GM20431 (cell line): ENCODE measurements around the gene L3MBTL1.

Experiments
- in situ Hi-C: fragments of 300-500 bp; cut with MseI, MboI; formaldehyde crosslinking; loops from one replicate; pipeline ENCODE4 v1.15.0; 2020; ENCODE audit warnings: low sequenced_read_pairs; ENCODE audit not compliant: unreplicated experiment

Gene L3MBTL1

GRCh38 chr20:43533060-43533459 lies 25.6 kb downstream of the L3MBTL1 start:
- in situ Hi-C loops = loop anchor here (25.0 kb wide), 1 partner anchor 554 kb away; no protein-coding TSS in a partner anchor

GRCh38 chr20:43534016-43534415 lies 26.5 kb downstream of the L3MBTL1 start:
- in situ Hi-C loops = loop anchor here (25.0 kb wide), 1 partner anchor 553 kb away; no protein-coding TSS in a partner anchor

- in situ Hi-C loops = loop anchor here (25.0 kb wide), 1 partner anchor 552 kb away; no protein-coding TSS in a partner anchor
Measured at GRCh38 chr20:43534791-43535350, 27.4 kb downstream of the L3MBTL1 start.

GRCh38 chr20:43535370-43536004 lies 28.0 kb downstream of the L3MBTL1 start:
- in situ Hi-C loops = loop anchor here (25.0 kb wide), 1 partner anchor 552 kb away; no protein-coding TSS in a partner anchor

- in situ Hi-C loops = loop anchor here (25.0 kb wide), 1 partner anchor 551 kb away; no protein-coding TSS in a partner anchor
Measured at GRCh38 chr20:43536041-43536816, 28.7 kb downstream of the L3MBTL1 start.

- in situ Hi-C loops = loop anchor here (25.0 kb wide), 1 partner anchor 550 kb away; no protein-coding TSS in a partner anchor
Measured at GRCh38 chr20:43536817-43537440, 29.4 kb downstream of the L3MBTL1 start.

- in situ Hi-C loops = loop anchor here (25.0 kb wide), 1 partner anchor 549 kb away; no protein-coding TSS in a partner anchor
Measured at GRCh38 chr20:43537921-43538877, 30.7 kb downstream of the L3MBTL1 start.

- in situ Hi-C loops = loop anchor here (25.0 kb wide), 1 partner anchor 548 kb away; no protein-coding TSS in a partner anchor
Measured at GRCh38 chr20:43538878-43539700, 31.6 kb downstream of the L3MBTL1 start.

- in situ Hi-C loops = loop anchor here (10.0 to 25.0 kb wide), 2 partner anchors 155 to 547 kb away; no protein-coding TSS in a partner anchor
Measured at GRCh38 chr20:43539975-43540672, 32.6 kb downstream of the L3MBTL1 start.

- in situ Hi-C loops = loop anchor here (10.0 to 25.0 kb wide), 2 partner anchors 154 to 547 kb away; no protein-coding TSS in a partner anchor
Measured at GRCh38 chr20:43540673-43541060, 33.2 kb downstream of the L3MBTL1 start.

- in situ Hi-C loops = loop anchor here (10.0 to 25.0 kb wide), 2 partner anchors 154 to 546 kb away; no protein-coding TSS in a partner anchor
Measured at GRCh38 chr20:43541214-43541613, 33.7 kb downstream of the L3MBTL1 start.

GRCh38 chr20:43542161-43542560 lies 34.7 kb downstream of the L3MBTL1 start:
- in situ Hi-C loops = loop anchor here (10.0 to 25.0 kb wide), 2 partner anchors 153 to 545 kb away; no protein-coding TSS in a partner anchor

- in situ Hi-C loops = loop anchor here (10.0 to 25.0 kb wide), 2 partner anchors 152 to 545 kb away; no protein-coding TSS in a partner anchor
Measured at GRCh38 chr20:43542674-43543073, 35.2 kb downstream of the L3MBTL1 start.

- in situ Hi-C loops = loop anchor here (10.0 to 25.0 kb wide), 2 partner anchors 152 to 544 kb away; no protein-coding TSS in a partner anchor
Measured at GRCh38 chr20:43543138-43543537, 35.6 kb downstream of the L3MBTL1 start.

- in situ Hi-C loops = loop anchor here (10.0 to 25.0 kb wide), 2 partner anchors 150 to 543 kb away; no protein-coding TSS in a partner anchor
Measured at GRCh38 chr20:43544501-43544900, 37.0 kb downstream of the L3MBTL1 start.

GRCh38 chr20:43545837-43546578 lies 38.5 kb downstream of the L3MBTL1 start:
- in situ Hi-C loops = loop anchor here (10.0 to 25.0 kb wide), 2 partner anchors 149 to 541 kb away; no protein-coding TSS in a partner anchor
